Endothelial cell of umbilical vein (primary cell): ENCODE data around the gene HMCN1. TPM values are rescaled to one million over a fixed set of nuclear protein-coding genes. Genes with fewer than 3 reads are reported as not detected.
A peak's percentile ranks its signal among the peaks of the same experiment; 100 is the strongest.

Experiments used
- BruUV-seq: library from RNA; stranded (reverse); fragments of 400-500 nt; replicated peaks from 2 replicates; lab custom pipeline; 2021; lab: Mats Ljungman, UMichigan
- CTCF ChIA-PET: fragments of 300-600, 350-600 bp; sonication (Branson Sonifier 250); formaldehyde crosslinking; loops from one replicate; lab custom pipeline; 2021; ENCODE audit warnings: antibody characterized with exemption, inconsistent platforms; lab: Charles Lee
- POLR2A ChIA-PET: fragments of 300-600, 350-600 bp; sonication (Branson Sonifier 250); formaldehyde crosslinking; loops from one replicate; lab custom pipeline; 2021; ENCODE audit warnings: antibody characterized with exemption, inconsistent platforms; lab: Charles Lee
- DNase-seq: peaks from one replicate; pipeline ENCODE4 v3.0.0-alpha.2; 2011; ENCODE audit warnings: low read depth, low spot score
- FAIRE-seq: peaks from 2 replicates; lab custom pipeline; 2011; peaks lifted over from hg19 to GRCh38; lab: Jason Lieb, UNC
- H2AFZ ChIP-seq: 2 replicates; pipeline ENCODE4 v1.6.0; 2012; ENCODE audit warnings: low read depth, low read length, control low read depth, inconsistent platforms
- H3K27ac ChIP-seq: 2 replicates; pipeline ENCODE4 v1.5.1; 2011; ENCODE audit warnings: low read depth, mild to moderate bottlenecking, control low read depth, low read length, moderate library complexity; ENCODE audit not compliant: insufficient read depth
- H3K27me3 ChIP-seq, 2 experiments: 2 replicates each; pipeline versions ENCODE4 v1.6.0 to v1.6.1; 2011; ENCODE audit warnings: low read length in 2 of 2, mixed read lengths in 1 of 2; ENCODE audit not compliant: control insufficient read depth in 2 of 2, insufficient read depth in 2 of 2
- H3K36me3 ChIP-seq, 2 experiments: 2 replicates in 1 of 2; 3 replicates in 1 of 2; pipeline ENCODE4 v1.5.1; 2011; ENCODE audit warnings: low read length in 2 of 2, mild to moderate bottlenecking in 1 of 2, moderate library complexity in 1 of 2; ENCODE audit not compliant: control insufficient read depth in 2 of 2, insufficient read depth in 2 of 2; ENCODE audit errors: extremely low read depth in 1 of 2
- H3K4me1 ChIP-seq: 3 replicates; pipeline ENCODE4 v1.5.1; 2011; ENCODE audit warnings: mild to moderate bottlenecking, low read length; ENCODE audit not compliant: control insufficient read depth, insufficient read depth; ENCODE audit errors: extremely low read depth
- H3K4me2 ChIP-seq: 2 replicates; pipeline ENCODE4 v1.6.1; 2011; ENCODE audit warnings: low read length, control low read depth, mixed read lengths; ENCODE audit not compliant: insufficient read depth
- H3K4me3 ChIP-seq, 3 experiments: fragments of 200-600 bp in 1 of 3; sonication (generic), shearing (Covaris generic) in 1 of 3; replicated peaks in 1 of 3; 2 replicates each; pipeline ENCODE4 v1.5.1; 2011 to 2016; ENCODE audit warnings: control low read depth in 3 of 3, low read length in 3 of 3, mild to moderate bottlenecking in 2 of 3, inconsistent platforms in 1 of 3, low read depth in 1 of 3, moderate library complexity in 1 of 3; ENCODE audit not compliant: insufficient read depth in 1 of 3
- H3K79me2 ChIP-seq: 2 replicates; pipeline ENCODE4 v1.6.0; 2012; ENCODE audit warnings: low read length, inconsistent platforms; ENCODE audit not compliant: control insufficient read depth, insufficient read depth
- H3K9ac ChIP-seq: replicated peaks from 2 replicates; pipeline ENCODE3; 2011; ENCODE audit warnings: low read length, control low read depth; ENCODE audit not compliant: insufficient read depth; ENCODE audit errors: extremely low read depth
- H3K9me1 ChIP-seq: replicated peaks from 3 replicates; pipeline ENCODE4 v1.6.0; 2011; ENCODE audit warnings: mild to moderate bottlenecking, low read length; ENCODE audit not compliant: control insufficient read depth, insufficient read depth; ENCODE audit errors: extremely low read depth
- H3K9me3 ChIP-seq: replicated peaks from 2 replicates; pipeline ENCODE4 v1.5.1; 2012; ENCODE audit warnings: low read length, inconsistent platforms; ENCODE audit not compliant: control insufficient read depth, insufficient read depth
- H4K20me1 ChIP-seq: replicated peaks from 2 replicates; pipeline ENCODE3; 2011; ENCODE audit warnings: mild to moderate bottlenecking, low read length; ENCODE audit not compliant: control insufficient read depth, insufficient read depth; ENCODE audit errors: extremely low read depth
- CTCF ChIP-seq, 2 donors: IDR thresholded peaks; 1 replicate in 1 of 2; 2 replicates in 1 of 2; pipeline ENCODE4 v1.5.1; 2011; ENCODE audit warnings: low read length in 2 of 2, mild to moderate bottlenecking in 2 of 2, moderate library complexity in 2 of 2, control low read depth in 1 of 2, inconsistent platforms in 1 of 2, low read depth in 1 of 2; ENCODE audit not compliant: insufficient read depth in 1 of 2; ENCODE audit errors: extremely low read depth in 1 of 2
- EZH2 ChIP-seq: IDR thresholded peaks from 2 replicates; pipeline ENCODE4 v1.6.1; 2012; ENCODE audit warnings: borderline replicate concordance, low read depth, mild to moderate bottlenecking, moderate library complexity, low read length, inconsistent platforms; ENCODE audit not compliant: severe bottlenecking
- FOS ChIP-seq: IDR thresholded peaks from 2 replicates; pipeline ENCODE4 v1.6.1; 2011; ENCODE audit warnings: mild to moderate bottlenecking, low read length, moderate library complexity, borderline replicate concordance; ENCODE audit not compliant: insufficient read depth
- GATA2 ChIP-seq: IDR thresholded peaks from 2 replicates; pipeline ENCODE4 v1.7.0; 2011; ENCODE audit warnings: low read depth, mild to moderate bottlenecking, moderate library complexity, mixed read lengths, low read length; ENCODE audit not compliant: insufficient read length, insufficient read depth
- JUN ChIP-seq: IDR thresholded peaks from 2 replicates; pipeline ENCODE4 v1.6.1; 2011; ENCODE audit warnings: borderline replicate concordance, low read depth; ENCODE audit not compliant: insufficient read length, insufficient read depth
- MAX ChIP-seq: IDR thresholded peaks from 2 replicates; pipeline ENCODE4 v1.6.1; 2011; ENCODE audit not compliant: insufficient read depth, insufficient read length
- MYC ChIP-seq: IDR thresholded peaks from one replicate; pipeline ENCODE4 v1.6.1; 2011; ENCODE audit warnings: mild to moderate bottlenecking, low read depth, low read length
- POLR2A ChIP-seq: IDR thresholded peaks from 2 replicates; pipeline ENCODE4 v1.6.1; 2012; ENCODE audit warnings: low read depth, mild to moderate bottlenecking, control low read depth, low read length
- POLR2AphosphoS5 ChIP-seq: IDR thresholded peaks from 2 replicates; pipeline ENCODE4 v1.6.1; 2012; ENCODE audit warnings: low read depth, mild to moderate bottlenecking, control low read depth, low read length, moderate library complexity; ENCODE audit not compliant: insufficient read depth
- dilution Hi-C: fragments of 300-500 bp; cut with MboI; formaldehyde crosslinking; loops from one replicate; pipeline ENCODE4 v1.15.0; 2019; ENCODE audit warnings: low sequenced_read_pairs; ENCODE audit not compliant: extremely low pct_ligation_motif_present
- intact Hi-C: fragments of 100-400 bp; cut with micrococcal nuclease; formaldehyde crosslinking; loops from one replicate; pipeline ENCODE4 v1.10.0; 2022
- polyA plus RNA-seq, 4 experiments: library from polyadenylated mRNA; depleted of rRNA in 3 of 4; stranded (reverse) in 3 of 4; unstranded in 1 of 4; fragments of >200 nt; gene quantifications; 2 replicates each; pipeline versions ENCODE4 v1.2.1 to v1.2.3, GENCODE V29; 2011 to 2012; ENCODE audit warnings: missing spikeins in 1 of 4
- total RNA-seq: library from RNA; stranded (reverse); gene quantifications from 2 replicates; pipeline ENCODE4 v1.2.3, GENCODE V29; 2021

The HMCN1 gene
- total and polyA plus RNA-seq, 2 donors (not counting 3 experiments of a cell fraction or from before 2014, with no cell fraction given), result 10.3 to 16.0 TPM

- ChIA-PET POLR2A (no interaction called here), CTCF (interaction anchor here (0.6 to 2.9 kb wide), 7 partner anchors 11 to 468 kb away, joined by 3 to 15 read pairs (median 6); no protein-coding TSS in a partner anchor)
- no peak for TF ChIP-seq CTCF (IDR thresholded peaks at IDR 0.05; ENCODE audit: extremely low read depth in 1 of 2, insufficient read depth in 1 of 2, low read depth in 1 of 2, low read length in 2 of 2)
- no peaks in the 10 kb centered on the region for H3K9me3 ChIP-seq
- no peak overlapping the region for H3K4me3 ChIP-seq
- no peaks in the 10 kb centered on the region for H3K79me2 ChIP-seq
- no peak for FAIRE-seq
- H3K4me1 ChIP-seq, result peaks cover 25% of the 10 kb centered on the region
- BruUV-seq, result TSS peak; percentile 95
- DNase-seq, result no peak
- no peaks in the 10 kb centered on the region for H3K27me3 ChIP-seq
- H4K20me1 ChIP-seq, result no peaks in the 10 kb centered on the region
- H2AFZ ChIP-seq, result peak overlapping the region; percentile 25
- H3K9ac ChIP-seq, result peak overlapping the region; percentile 28
- dilution Hi-C loops, result no loop called here
- H3K36me3 ChIP-seq, result no peaks in the 10 kb centered on the region
- intact Hi-C loops, result loop anchor here (1.0 to 5.0 kb wide), 2 partner anchors 86 to 326 kb away; no protein-coding TSS in a partner anchor
- peak overlapping the region; percentile 80 for H3K4me2 ChIP-seq
- H3K9me1 ChIP-seq, result no peaks in the 10 kb centered on the region
- peak overlapping the region; percentile 83 for H3K27ac ChIP-seq
These were observed 454.5 kb downstream of the HMCN1 start for GRCh38 chr1:186188736-186189135.

- H3K4me3 ChIP-seq, result no peak overlapping the region
- DNase-seq (no peak), FAIRE-seq (peak; percentile 37)
- intact Hi-C loops (loop anchor here (5.0 kb wide), 1 partner anchor 327 kb away; no protein-coding TSS in a partner anchor), dilution Hi-C loops (no loop called here)
- no peaks in the 10 kb centered on the region for H3K9me3 ChIP-seq
- H3K79me2 ChIP-seq, result no peaks in the 10 kb centered on the region
- H3K36me3 ChIP-seq, result no peaks in the 10 kb centered on the region
- TF ChIP-seq MAX, result no peak
- TF ChIP-seq JUN, result no peak
- TF ChIP-seq CTCF (IDR thresholded peaks at IDR 0.05; ENCODE audit: extremely low read depth in 1 of 2, insufficient read depth in 1 of 2, low read depth in 1 of 2, low read length in 2 of 2), result no peak
- no peak for TF ChIP-seq FOS
- no peak for TF ChIP-seq POLR2AphosphoS5
- TF ChIP-seq EZH2, result no peak
- no peak for TF ChIP-seq MYC
- TF ChIP-seq GATA2, result no peak
- no peak for TF ChIP-seq POLR2A
- H3K27ac ChIP-seq, result peak overlapping the region; percentile 83
- no peaks in the 10 kb centered on the region for H3K9me1 ChIP-seq
- no peak overlapping the region for H3K9ac ChIP-seq
- H2AFZ ChIP-seq, result peak overlapping the region; percentile 36
- H3K27me3 ChIP-seq, result no peaks in the 10 kb centered on the region
- no TSS peak for BruUV-seq
- H3K4me1 ChIP-seq, result peaks cover 25% of the 10 kb centered on the region
- H4K20me1 ChIP-seq, result no peaks in the 10 kb centered on the region
- ChIA-PET POLR2A (no interaction called here), CTCF (interaction anchor here (1.0 to 2.9 kb wide), 6 partner anchors 11 to 469 kb away, joined by 3 to 15 read pairs (median 7); no protein-coding TSS in a partner anchor)
- H3K4me2 ChIP-seq, result peak overlapping the region; percentile 80
These were observed 455.0 kb downstream of the HMCN1 start for GRCh38 chr1:186189156-186189555.
